HS-27A (cell line): ENCODE data around the gene FGFR2.

Experiments used
- DNase-seq: peaks from one replicate; pipeline ENCODE4 v3.0.0-alpha.2; 2012; ENCODE audit warnings: low read depth, missing footprints

Gene FGFR2

DNA sequence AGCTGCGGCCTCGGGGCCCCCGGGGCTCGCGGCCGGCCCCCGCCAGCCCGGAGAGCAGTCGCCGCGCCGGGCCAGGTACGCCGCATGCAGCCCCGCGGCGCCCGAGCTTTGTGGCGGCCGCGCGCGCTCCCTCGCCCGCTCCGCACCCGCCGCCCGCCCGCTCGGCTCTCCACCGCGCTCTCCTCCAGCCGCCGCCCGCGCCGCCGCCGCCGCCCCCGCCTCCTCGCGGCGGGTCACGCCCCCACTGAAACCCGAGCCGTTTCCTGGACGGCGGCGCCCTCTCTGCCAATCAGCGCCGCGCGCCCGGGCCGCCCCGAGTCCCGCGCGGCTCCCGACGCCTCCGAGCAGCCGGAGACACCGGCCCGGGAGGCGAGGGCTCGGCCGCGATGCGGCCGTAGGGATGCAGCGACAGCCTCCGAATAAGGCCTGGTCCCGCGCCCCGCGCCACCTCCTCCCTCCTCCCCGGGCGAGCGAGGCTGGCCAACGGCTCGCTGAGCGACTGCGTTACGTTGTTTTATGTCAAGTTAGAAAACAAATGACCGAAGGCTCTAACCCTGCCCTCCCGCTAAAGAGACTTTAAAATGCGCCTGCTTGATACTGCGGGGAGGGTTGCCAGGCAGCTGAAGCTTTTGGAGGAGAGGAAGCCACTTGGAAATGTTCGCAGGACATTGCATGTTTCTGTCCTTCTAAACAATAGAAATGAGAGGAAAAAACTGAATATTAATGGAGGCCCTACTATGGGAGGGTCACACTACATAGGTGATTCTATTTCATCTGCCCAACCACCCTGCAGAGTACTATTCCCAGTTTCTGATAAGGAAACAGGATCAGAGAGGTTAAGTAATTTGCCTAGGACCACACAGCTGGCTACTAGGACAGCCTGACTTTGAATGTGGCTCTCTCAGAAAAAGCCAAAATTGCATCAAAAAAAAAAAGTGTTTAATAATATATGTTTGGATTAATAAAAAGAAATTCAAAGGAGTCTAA lies at the start of gene FGFR2:
Gene FGFR2, minus strand, starts transcription at position 182 of the 987 bp plus-strand sequence. CDS start 4,627 bp downstream, outside the sequence.
- no peak for DNase-seq

DNA sequence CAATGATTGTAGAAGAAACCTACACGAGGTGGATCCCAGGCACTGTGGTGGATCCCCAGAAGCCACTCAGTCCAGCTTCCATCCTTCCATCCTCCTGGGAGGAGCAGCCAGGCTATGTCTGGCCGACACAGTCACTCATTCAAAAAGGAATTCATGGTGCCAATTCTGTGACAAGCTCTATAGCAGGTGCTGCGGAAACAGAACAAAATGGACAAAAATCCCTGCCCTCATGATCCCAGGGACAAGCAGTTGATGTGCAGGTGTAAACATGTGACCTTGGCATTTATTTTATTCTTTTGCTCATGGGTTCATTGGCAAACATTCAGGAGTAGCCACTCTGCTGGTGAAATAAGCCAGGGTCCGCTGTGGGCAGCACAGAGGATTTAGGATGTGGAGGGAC lies 49.2 kb upstream of the FGFR2 start:
- no peak for DNase-seq

DNA sequence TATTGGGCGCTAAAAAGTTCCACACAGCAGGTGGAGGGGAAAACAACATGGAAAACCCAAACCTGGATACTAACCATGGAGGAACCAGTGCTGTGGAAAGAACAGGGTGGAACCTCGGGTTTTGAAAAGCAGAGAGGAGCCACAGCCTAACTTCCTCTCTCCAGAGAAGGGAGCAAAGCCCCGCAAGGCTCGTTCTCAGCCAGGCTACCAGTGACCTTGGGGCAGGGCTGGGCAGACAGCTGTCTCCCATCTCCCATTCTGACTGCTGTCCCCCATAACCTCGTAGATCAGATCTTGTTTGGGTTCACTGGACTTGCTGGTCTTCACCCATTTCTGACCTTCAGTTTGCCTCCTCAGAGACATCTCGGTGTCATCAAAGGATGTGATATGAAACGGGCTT lies 47.5 kb upstream of the FGFR2 start:
- no peak for DNase-seq

DNA sequence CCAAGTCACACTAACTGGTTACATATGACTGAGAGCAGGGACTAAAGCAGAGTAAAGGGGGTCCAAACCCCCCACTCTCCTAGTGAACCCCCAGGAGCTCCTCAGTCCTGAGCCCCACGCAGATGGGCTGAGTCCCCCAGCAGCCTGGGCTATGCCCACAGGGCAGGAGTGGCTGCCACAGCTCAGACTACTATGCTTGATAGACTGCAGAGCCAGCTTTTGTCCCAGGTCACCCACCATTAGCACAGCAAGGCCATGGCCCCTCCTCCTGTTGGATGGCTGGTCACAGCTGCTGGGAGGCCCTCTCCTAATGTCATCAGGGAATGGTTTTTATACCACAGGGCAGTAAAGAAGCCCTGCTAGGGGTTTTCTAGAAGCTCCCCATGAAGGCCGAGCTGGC lies 46.3 kb upstream of the FGFR2 start:
- no peak for DNase-seq

DNA sequence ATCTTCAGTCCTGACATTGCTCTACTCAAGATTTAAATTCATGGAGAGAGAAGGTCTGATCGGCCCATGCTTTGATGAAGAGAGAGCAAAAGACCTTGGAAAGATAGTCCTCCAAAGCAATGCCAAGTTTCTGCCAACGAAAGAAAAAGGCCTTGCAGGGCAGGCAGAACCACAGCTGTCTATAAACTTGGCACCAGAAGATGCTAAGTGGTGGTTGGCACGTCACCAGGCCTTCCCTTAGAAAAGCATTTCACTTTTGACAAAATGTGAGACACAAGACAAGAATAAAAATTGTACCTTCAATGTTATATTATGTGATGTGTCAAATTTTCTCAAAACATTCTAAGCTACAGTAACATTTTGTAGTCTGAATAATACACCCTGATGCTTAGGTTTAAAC lies 42.0 kb upstream of the FGFR2 start:
- DNase-seq, result no peak

DNA sequence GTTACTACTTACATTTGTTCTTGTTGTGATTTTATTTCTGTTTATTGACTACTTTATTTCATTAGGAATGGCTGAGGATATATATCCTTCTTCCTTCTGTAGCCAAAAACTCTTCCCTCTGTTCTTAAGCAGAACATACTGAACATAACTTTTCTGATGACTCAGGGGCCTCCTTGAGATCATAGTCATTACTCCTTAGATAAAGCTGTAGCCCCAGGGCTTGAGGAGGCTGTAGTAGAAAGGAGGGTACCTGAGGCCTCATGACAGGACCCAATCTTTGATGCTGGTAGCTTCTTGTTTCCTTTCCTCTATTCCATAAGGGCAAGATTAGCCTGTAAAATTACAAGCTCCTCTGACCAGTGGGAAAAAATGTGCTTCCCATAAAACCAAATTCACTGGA lies 41.2 kb upstream of the FGFR2 start:
- DNase-seq, result no peak

DNA sequence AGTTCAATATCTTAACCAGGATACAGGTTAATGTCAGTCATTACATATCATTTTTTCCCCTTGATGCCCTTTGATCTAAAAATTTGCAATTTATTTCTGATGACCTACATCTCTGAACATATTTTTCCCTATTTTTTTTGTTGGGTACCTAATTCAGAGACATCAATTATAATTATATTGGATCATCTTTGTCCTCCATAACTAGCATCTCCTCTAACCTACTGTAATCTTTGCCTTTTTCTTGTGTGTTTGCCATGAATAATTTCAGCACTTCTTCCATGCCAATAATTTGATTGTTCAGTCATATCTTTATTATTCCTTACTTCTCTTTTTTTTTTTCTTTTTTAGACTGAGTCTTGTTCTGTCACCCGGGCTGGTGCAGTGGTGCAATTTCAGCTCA lies 39.2 kb upstream of the FGFR2 start:
- DNase-seq, result no peak

DNA sequence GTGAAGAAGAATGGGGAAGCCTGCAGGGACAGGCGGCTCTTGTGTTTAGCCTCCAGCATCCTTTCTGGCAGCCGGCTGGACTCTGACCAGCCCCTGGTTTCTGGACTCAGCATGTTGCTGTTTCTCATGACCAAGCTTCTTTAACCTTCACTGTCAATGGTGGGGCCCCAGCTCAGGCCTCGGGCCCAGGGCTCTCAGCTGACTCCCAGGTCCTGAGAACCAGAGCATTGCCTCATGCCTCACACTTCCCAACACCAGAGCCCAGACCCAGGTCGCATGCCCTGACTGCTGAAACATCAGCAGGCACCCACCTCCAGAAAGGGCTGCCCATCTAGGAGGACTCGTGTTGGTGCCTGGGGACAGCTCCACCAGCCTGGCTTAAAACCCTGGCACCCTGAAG lies 34.8 kb upstream of the FGFR2 start:
- no peak for DNase-seq

DNA sequence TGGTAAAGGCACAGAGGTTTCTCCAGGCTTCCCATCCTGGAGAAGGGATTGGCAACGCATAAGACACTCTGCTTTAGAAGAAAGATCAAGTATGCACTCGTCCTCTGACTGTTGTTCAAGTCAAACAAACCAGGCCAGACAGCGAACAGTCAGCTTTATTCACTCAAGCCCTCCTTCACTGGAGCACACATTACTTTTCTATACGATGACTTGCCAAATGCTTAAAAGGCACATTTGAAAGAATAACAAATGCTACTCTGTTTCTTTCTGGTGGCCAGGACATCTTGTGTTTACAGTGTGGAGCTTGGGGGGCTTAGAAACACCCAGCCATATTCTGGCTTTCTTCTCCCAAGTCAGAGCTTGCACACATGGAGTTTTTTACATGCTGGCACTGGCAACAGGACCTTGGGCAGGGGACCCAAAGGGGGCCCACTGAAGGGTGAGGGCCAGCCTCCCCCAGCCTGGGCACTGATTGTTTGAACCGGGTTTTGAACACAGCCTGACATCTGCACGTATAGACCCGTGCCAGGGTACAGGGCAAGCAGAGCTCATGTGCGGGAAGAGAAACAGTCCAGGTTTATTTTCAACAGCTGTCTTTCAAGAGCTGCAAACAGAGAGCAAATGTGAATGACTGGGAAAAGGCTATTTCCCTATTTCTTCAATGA lies 33.3 kb upstream of the FGFR2 start:
- DNase-seq, result no peak

DNA sequence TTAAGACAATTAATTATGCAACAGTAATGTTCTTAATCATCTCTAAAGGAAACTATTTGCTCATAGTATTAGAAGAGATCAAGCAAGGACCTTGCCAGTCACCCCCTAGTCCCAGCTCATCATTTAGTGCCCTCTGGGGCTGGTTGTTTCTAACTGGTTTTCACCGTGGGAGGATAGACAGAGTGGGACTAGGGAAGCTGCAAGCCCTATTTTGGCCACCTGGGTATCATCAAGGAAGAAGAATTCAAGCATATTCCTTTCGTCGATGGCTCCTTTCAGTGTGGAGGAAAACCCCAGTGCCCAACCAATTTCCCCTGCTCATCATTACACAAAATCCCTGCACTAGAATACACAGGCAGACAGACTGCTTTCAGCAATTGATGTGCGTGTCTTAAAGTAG lies 30.6 kb upstream of the FGFR2 start:
- DNase-seq, result no peak

DNA sequence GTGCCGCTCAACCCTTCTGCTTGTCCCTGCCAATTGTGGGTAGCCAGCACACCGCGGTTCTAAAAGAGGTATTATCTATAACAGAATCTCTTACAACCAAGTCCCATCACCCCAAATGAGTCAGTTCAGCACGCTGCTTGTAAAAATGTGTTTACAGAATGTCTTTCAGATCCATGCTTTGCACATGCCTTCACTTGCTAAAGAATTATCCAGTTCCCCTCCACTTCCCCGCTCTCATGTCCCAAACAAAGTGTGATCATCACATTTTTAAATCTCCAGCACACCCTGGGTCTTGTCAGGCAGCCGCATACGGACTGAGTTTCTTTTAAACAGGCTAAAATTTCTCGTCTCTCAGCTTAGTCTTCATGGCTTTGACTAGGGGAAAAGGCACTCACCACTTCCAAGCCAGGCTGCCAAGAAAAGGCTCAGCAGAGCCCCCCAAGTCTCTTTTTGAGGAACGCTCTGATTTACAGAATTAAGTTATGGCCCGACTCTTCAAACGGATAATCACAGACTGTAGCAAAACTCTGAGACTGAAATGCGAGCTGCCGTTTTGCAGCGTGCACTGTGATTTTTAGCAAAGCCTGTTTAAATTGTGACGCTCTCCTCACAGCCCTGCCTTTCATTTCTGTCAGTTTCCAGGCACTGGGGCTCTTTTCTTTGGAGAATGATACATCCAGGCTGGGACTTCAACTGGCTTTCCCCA lies 29.8 kb upstream of the FGFR2 start:
- no peak for DNase-seq

DNA sequence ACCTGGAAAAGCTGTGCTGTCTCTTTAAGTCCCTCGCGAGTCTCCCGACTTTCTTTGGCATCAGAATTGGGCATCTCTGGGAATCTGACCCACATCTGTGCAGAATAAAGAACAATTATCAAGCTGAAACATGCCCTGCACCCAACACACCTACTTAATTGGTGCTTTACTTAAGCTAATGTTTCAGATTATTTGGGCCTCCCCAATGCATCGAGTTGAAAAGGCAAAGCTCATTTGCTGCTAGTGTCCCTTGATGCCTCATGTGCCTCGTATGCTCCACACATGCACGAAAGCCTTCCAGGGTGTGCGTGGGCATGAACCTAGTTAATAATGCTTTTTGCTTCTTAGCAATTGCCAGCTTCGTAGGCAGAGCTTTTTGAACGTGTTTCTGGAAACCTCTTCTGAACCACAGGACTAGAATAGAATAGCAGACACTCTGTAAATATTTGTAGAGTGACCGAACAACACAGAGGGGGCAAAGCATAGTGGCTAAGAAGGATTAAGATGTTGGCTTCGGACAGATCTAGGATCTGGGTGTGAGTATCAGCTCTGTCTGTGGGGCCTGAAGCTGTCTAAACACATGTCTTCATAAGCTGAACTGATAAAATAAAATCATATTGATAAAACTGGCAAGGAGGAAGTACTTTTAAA lies 26.7 kb upstream of the FGFR2 start:
- no peak for DNase-seq

DNA sequence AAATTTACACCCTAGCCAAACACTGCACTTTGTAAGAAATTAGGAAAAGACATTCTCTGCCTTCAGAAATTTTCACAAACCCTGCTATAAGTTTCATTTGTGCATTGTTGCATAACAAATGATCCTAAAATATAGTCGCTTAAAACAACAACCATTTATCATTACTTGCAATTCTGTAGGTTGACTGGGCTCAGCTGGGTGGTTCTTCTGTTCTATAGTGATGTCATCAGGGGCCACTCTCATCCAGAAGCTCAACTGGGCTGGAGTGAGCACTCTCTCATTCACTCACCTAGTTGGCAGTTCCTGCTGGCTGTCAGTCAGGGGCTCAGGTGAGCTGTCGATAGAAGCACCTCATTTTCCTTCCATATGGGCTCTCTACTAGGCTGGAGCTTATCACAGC lies 20.7 kb upstream of the FGFR2 start:
- DNase-seq, result no peak

DNA sequence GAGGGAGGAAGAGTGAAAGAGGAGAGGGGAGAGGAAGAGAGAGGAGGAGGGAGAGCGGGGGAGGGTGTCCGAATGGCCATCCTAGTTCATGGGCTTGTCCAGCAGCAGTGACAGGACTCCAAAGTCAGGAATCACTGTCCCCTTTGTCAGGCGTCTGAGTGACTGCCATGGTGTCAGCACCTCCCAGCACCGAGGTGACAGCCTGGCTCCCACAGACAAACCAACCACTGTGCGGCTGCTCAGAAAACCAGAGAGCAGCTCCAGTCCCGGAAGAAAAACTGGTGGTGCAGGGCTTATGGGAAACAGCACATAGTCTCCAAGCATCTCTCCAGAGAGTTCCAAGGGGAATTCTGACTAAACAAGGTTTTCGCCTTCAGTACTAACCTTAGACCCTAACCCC lies 18.9 kb upstream of the FGFR2 start:
- no peak for DNase-seq

DNA sequence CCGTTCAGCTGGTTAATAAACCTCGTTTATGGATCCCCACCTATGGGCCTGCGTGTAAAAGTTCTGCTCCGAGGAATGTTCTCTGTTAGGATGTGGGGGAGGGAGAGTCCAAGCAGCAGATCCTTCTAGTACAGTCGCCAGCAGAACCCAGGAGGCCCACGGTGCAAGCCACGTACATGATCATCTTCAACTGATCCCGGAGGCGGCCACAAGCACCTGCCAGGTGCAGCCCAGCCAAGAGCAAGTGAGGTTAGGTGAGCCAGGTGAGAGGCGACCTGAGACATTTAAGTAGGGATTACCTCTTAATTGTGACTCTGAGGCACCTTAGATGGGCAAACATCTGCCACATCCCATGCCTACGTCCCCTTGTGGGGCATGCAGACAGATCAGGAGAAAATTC lies 18.0 kb upstream of the FGFR2 start:
- no peak for DNase-seq

DNA sequence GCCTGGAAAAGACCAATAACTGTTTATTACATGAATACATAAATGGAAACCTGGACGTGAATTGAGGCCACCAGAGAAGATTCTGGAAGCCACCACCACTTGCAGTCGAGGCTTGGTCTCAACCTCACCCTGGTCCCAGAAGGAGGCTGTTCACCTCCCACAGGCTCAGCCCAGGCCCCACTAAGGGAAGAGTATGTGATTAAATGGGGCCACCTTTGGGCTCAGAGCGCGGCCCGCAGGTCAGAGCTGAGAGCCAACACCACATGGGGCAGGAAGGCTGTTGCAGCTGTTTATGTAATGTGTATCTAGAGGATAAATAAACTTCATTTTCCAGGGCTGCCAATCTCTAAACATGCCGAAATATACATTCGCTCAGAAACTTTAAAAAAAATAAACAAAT lies 17.6 kb upstream of the FGFR2 start:
- no peak for DNase-seq

DNA sequence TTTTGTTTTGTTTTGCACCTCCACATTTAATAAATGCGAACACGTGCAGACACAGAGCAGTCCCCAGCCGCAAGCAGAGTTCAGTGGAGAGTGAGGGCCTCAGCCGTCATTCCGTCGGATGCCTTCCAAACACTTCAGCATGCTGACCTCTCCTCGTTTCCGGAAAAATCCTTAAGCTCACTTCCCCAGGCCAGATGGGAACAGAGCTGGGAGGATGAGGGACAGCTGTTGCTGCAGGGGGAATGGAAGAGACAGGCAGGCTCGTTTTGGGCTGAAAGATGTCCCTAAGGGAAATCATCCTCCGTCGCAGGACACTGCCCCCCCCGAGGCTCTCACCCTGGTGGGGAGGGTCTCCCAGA lies 17.2 kb upstream of the FGFR2 start:
- DNase-seq, result no peak

DNA sequence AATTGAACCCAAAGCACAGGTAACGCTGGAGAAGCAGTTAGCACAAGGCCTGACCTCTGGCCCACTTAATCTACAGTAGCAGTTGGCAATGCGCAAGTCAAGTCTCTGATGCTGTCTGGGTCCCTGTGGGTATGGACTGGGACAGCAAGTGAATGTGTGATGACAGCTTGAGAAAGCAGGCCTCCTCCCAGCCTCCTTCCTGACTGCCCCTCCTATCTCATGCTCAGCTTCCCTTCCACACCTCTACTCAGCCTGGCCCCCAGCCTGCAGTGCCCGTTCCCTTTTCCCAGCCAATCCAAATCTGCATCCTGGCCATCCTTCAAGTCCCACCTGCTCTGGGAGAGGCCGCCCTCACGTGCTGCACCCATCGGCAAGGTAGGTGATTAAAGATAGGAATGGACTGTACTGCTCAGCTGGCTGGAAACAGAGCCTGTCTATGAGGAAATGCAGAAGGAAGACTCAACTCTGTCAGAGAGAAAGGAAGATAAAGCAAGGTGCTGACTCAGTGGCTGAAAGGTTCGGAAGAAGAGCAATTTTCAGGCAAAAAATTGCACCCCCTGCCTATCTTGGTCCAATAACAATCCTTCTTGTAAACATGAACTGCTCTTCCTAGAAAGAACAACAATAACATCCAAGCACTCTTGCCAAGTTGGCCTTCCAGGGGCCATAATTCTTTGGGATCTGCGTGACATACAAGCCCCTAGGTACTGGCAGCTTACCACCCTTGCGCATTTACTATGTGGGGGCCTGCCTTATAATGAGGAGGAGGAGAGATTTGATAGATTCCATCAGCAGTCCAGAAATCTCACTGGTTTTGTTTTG lies 16.6 kb upstream of the FGFR2 start:
- no peak for DNase-seq

DNA sequence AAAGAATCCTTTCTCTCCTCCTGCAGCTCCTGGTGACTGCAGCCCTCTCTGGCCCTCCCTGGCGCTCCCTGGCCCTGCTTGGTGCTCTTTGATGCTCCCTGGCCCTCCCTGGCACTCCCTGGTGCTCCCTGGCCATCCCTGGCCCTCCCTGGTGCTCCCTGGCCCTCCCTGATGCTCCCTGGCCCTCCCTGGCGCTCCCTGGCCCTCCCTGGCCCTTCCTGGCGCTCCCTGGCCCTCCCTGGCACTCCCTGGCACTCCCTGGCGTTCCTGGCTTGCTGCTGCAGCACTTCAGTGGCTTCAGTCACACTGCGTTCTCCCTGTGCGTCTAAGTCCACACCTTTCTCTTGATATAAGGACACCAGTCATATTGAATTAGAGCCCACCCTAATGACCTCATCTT lies 15.2 kb upstream of the FGFR2 start:
- DNase-seq, result no peak

DNA sequence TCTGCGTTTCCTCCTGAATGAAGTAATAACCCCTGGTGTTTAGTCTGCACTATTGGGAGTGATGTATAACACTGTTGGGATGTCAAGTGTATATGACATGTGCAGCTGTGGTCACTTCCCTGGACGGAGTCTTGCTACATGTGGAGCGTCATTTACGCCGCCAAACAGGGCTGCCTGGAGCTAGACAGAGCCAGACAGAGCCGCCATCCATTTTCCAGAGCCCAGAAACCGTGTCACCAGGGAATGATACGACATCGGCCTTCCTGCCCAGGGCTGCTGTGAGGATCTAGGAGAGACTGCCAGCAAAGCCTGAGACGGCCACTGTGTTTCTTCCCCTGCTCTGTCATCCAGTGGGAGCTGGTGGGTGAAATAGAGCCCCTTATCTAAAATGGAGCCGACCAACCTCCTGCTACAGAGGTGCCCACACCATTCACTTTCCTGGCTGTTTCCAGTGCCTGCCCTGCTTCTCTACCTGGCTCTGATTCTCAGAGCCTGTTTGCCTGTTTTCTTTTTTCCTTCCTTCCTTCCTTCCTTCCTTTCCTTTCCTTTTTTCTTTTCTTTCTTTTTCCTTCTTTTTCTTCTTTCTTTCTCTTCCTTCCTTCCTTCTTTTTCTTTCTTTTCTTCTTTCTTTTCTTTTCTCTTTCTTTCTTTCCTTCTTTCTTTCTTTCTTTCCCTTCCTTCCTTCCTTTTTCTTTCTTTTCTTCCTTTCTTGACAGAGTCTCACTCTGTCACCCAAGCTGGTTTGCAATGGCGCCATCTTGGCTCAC lies 13.3 kb upstream of the FGFR2 start:
- DNase-seq, result no peak
